ENCODE results near the gene XDH.

The XDH gene

DNA sequence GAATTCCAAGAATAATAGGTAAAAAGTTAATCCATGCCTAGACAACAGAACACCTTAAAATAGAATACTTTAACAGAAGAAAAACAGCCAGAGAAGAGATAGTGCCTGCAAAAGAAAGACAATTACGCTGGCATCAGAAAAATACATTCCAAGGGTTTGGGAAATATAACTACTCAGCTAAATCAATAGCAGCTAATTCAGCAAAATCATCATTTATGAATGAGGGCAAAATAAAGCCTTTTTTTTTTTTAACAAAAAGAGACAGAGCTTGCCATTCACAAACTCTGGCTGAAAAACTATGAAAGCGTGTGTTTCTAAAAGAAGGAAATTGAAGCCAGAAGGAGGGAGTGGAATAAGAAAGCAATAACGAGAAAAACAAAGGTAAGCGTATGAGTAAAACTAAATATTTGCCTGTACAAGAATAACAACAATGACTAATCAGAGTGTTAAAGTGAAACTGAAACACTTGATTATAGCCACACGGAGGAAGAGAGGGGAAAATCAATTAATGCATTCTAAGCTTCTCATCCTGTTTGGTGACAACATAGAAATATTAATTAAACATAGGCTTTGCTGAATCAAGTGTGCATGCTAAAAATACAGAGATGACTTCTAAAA, 90.4 kb downstream of the XDH start:
- no peak for DNase-seq
- H3K4me3 ChIP-seq, result peak overlapping the region in 1 of 2 donors; percentile 18
- no peaks in the 10 kb centered on the region for H3K9me3 ChIP-seq
- H3K36me3 ChIP-seq, result no peaks in the 10 kb centered on the region
- TF ChIP-seq CTCF (IDR thresholded peaks at IDR 0.05), result no peak
- H3K27ac ChIP-seq, result peak overlapping the region in 1 of 2 donors; percentile 24
- intact Hi-C loops (cut with DNase I; ENCODE audit: low total_unique reads), result no loop called here
- H3K4me1 ChIP-seq, result peaks cover 0 to 27% (median 12%) of the 10 kb centered on the region in 4 donors
- no peaks in the 10 kb centered on the region for H3K27me3 ChIP-seq

- intact Hi-C loops (cut with DNase I; ENCODE audit: low total_unique reads), result no loop called here
- Histone ChIP-seq H3K27ac (peak overlapping the region; percentile 41 to 52), H3K27me3 (no peaks in the 10 kb centered on the region), H3K4me3 (no peak overlapping the region), H3K36me3 (no peaks in the 10 kb centered on the region), H3K9me3 (no peaks in the 10 kb centered on the region), H3K4me1 (peaks cover 0 to 27% (median 12%) of the 10 kb centered on the region in 4 donors)
- no peak for TF ChIP-seq CTCF (IDR thresholded peaks at IDR 0.05)
- DNase-seq, result no peak
Observed at GRCh38 chr2:31322371-31322770, 92.2 kb downstream of the XDH start.

GRCh38 chr2:31319406-31320175, 95.0 kb downstream of the XDH start:
- Histone ChIP-seq H3K36me3 (no peaks in the 10 kb centered on the region), H3K4me3 (no peak overlapping the region), H3K9me3 (no peaks in the 10 kb centered on the region), H3K4me1 (peaks cover 0 to 27% (median 12%) of the 10 kb centered on the region in 4 donors), H3K27ac (no peak overlapping the region), H3K27me3 (no peaks in the 10 kb centered on the region)
- intact Hi-C loops (cut with DNase I; ENCODE audit: low total_unique reads), result no loop called here
- DNase-seq, result peak in 1 of 2 donors; percentile 45
- TF ChIP-seq CTCF (IDR thresholded peaks at IDR 0.05), result no peak

DNA sequence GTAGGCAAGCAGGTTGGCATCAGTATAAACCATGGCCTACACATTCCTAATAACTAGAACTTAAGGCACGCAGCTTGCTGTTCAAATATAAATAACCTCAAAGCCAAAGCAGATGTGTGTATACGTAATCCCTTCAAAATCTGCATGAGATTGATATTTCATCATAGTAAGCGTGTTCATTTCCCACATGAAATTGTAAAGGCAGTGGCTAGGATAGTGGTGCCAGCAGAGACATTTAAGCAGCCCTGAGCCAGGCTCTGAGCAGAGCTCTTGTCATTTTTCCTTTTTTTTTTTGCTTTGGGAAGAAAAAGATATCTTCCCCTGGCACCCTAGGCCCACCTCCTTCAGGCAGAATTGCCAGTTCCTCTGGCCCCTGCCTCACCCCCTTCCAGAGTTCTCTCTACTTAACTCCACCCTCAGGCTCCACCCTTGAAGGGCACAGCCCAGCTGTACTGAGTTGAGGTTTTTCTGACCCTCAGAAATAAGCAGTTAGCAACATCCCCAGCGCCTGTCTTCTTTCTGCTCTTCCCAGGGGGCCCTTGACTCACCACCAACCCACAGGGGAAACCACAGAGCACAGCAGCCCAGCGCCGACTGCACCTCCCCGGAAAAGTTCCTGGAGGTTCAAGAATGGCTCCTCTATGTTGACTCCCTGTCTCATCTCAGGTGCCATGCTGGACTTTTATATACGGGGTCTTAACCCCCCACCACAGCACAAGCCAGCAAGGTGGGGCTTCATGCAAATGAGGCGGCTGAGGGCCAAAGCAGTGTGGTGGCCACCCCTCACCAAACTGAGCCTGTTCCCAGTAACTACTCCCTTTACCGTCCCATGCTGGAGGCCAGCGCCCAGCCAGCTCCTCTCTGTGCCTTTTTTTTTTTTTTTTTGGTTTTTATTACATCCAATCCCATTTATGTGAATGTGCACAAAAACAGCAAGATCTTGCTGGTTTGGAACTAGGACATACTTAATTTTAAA, 95.9 kb downstream of the XDH start:
- Histone ChIP-seq H3K27me3 (no peaks in the 10 kb centered on the region), H3K27ac (no peak overlapping the region), H3K36me3 (no peaks in the 10 kb centered on the region), H3K9me3 (no peaks in the 10 kb centered on the region), H3K4me3 (no peak overlapping the region), H3K4me1 (peaks cover 0 to 22% (median 12%) of the 10 kb centered on the region in 4 donors)
- intact Hi-C loops (cut with DNase I; ENCODE audit: low total_unique reads), result no loop called here
- peak in 1 of 2 donors; percentile 48 for DNase-seq
- TF ChIP-seq CTCF (IDR thresholded peaks at IDR 0.05), result no peak

DNA sequence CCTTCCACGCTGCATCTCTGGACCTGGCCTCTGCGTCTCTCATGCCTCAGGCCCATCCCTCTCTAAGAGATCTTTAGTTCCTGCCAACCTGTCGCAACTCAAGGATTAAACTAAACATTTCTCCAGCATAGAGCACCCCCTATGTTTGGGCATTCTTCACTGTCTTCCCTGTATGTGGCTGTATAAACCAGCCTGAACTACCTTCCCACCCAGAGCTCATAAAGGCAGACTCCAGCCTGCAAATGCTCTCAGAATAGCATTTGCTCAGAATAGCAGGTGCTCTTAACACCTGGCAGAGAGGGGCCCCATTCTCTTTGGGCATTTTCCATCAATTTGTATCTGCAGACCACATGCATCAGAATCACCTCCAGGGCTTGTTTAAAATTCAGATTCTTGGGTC, 97.1 kb downstream of the XDH start:
- H3K27ac ChIP-seq, result no peak overlapping the region
- no peaks in the 10 kb centered on the region for H3K9me3 ChIP-seq
- H3K4me3 ChIP-seq, result no peak overlapping the region
- no peaks in the 10 kb centered on the region for H3K27me3 ChIP-seq
- peaks cover 0 to 11% (median 8%) of the 10 kb centered on the region in 4 donors for H3K4me1 ChIP-seq
- TF ChIP-seq CTCF (IDR thresholded peaks at IDR 0.05), result no peak
- DNase-seq, result no peak
- intact Hi-C loops (cut with DNase I; ENCODE audit: low total_unique reads), result no loop called here
- H3K36me3 ChIP-seq, result no peaks in the 10 kb centered on the region

Data from tibial artery (tissue), 4 donors.